Liver (tissue), 9 donors: Measurements from ENCODE around the gene COPZ2. TPM values are rescaled to one million over a fixed set of nuclear protein-coding genes. Genes with fewer than 3 reads are reported as not detected.

Experiments
- DNase-seq: peaks from one replicate; pipeline ENCODE4 v3.0.0-alpha.2; 2017; ENCODE audit warnings: low spot score
- H3K27ac ChIP-seq, 2 donors: one replicate each; pipeline ENCODE4 v1.7.0; 2013; ENCODE audit warnings: inconsistent platforms in 2 of 2, low read length in 2 of 2, control low read depth in 1 of 2, low read depth in 1 of 2, mild to moderate bottlenecking in 1 of 2
- H3K27me3 ChIP-seq, 4 donors: one replicate each; pipeline versions ENCODE4 v1.6.1 to v1.7.0; 2013; ENCODE audit warnings: low read length in 3 of 4, inconsistent platforms in 1 of 4, mild to moderate bottlenecking in 1 of 4, moderate library complexity in 1 of 4; ENCODE audit not compliant: control insufficient read depth in 4 of 4, insufficient read depth in 4 of 4
- H3K36me3 ChIP-seq, 4 donors: one replicate each; pipeline versions ENCODE4 v1.6.1 to v1.7.0; 2013; ENCODE audit warnings: low read length in 3 of 4, mild to moderate bottlenecking in 3 of 4, low read depth in 1 of 4, moderate library complexity in 1 of 4; ENCODE audit not compliant: control insufficient read depth in 4 of 4, insufficient read depth in 3 of 4
- H3K4me1 ChIP-seq, 4 donors: one replicate each; pipeline versions ENCODE4 v1.6.1 to v1.7.0; 2013; ENCODE audit warnings: low read length in 3 of 4, mild to moderate bottlenecking in 3 of 4, moderate library complexity in 1 of 4; ENCODE audit not compliant: control insufficient read depth in 4 of 4, insufficient read depth in 4 of 4
- H3K4me3 ChIP-seq, 3 donors: one replicate each; pipeline versions ENCODE4 v1.6.1 to v1.7.0; 2013; ENCODE audit warnings: low read length in 3 of 3, control low read depth in 1 of 3, low read depth in 1 of 3, mild to moderate bottlenecking in 1 of 3
- H3K9ac ChIP-seq, 2 donors: one replicate each; pipeline ENCODE4 v1.7.0; 2013; ENCODE audit warnings: low read length in 2 of 2, mild to moderate bottlenecking in 2 of 2, moderate library complexity in 2 of 2, control low read depth in 1 of 2, low read depth in 1 of 2
- H3K9me3 ChIP-seq, 4 donors: one replicate each; pipeline versions ENCODE4 v1.6.1 to v1.7.0; 2013; ENCODE audit warnings: low read length in 3 of 4; ENCODE audit not compliant: control insufficient read depth in 4 of 4
- ATF3 ChIP-seq: IDR thresholded peaks from 2 replicates; pipeline ENCODE4 v1.6.1; 2016; ENCODE audit warnings: antibody characterized with exemption
- CTCF ChIP-seq: fragments of 150-350 bp; IDR thresholded peaks from 2 replicates; pipeline ENCODE4 v1.5.1; 2017; ENCODE audit warnings: improper control_type of control experiment, low read depth, low read length; ENCODE audit not compliant: missing input control
- EGR1 ChIP-seq, 2 donors: IDR thresholded peaks; 2 replicates each; pipeline ENCODE4 v1.6.1; 2016 to 2018; ENCODE audit warnings: antibody characterized with exemption in 2 of 2, low read depth in 2 of 2
- FOXA1 ChIP-seq: IDR thresholded peaks from 2 replicates; pipeline ENCODE4 v1.6.1; 2016; ENCODE audit warnings: antibody characterized with exemption
- FOXA2 ChIP-seq: IDR thresholded peaks from 2 replicates; pipeline ENCODE4 v1.6.1; 2016; ENCODE audit warnings: antibody characterized with exemption
- GABPA ChIP-seq, 2 donors: IDR thresholded peaks in 1 of 2; conservative IDR thresholded peaks in 1 of 2; 2 replicates each; pipeline ENCODE4 v1.6.1; 2016; ENCODE audit warnings: antibody characterized with exemption in 2 of 2, mild to moderate bottlenecking in 1 of 2, moderate library complexity in 1 of 2
- HNF4A ChIP-seq, 2 donors: conservative IDR thresholded peaks; 2 replicates each; pipeline ENCODE4 v1.6.1; 2016; ENCODE audit warnings: antibody characterized with exemption in 2 of 2, mild to moderate bottlenecking in 2 of 2
- NR2F2 ChIP-seq: IDR thresholded peaks from 2 replicates; pipeline ENCODE4 v1.6.1; 2016; ENCODE audit warnings: antibody characterized with exemption
- REST ChIP-seq: IDR thresholded peaks from 2 replicates; pipeline ENCODE4 v1.6.1; 2016; ENCODE audit warnings: antibody characterized with exemption, mild to moderate bottlenecking
- SP1 ChIP-seq: IDR thresholded peaks from 2 replicates; pipeline ENCODE4 v1.6.1; 2018; ENCODE audit warnings: antibody characterized with exemption, mild to moderate bottlenecking
- TAF1 ChIP-seq: conservative IDR thresholded peaks from 2 replicates; pipeline ENCODE4 v1.6.1; 2016; ENCODE audit warnings: antibody characterized with exemption, mild to moderate bottlenecking
- YY1 ChIP-seq: IDR thresholded peaks from 2 replicates; pipeline ENCODE4 v1.6.1; 2016; ENCODE audit warnings: antibody characterized with exemption, mild to moderate bottlenecking
- WGBS: extraction: QIAGEN DNeasy Blood & Tissue Kit; methylation state at CpG from one replicate; pipeline ENCODE4 v1.1.7; 2013; 5-methylcytosine and 5-hydroxymethylcytosine counted together
- polyA plus RNA-seq, 2 donors: library from polyadenylated mRNA; stranded (reverse) in 1 of 2; unstranded in 1 of 2; fragments of 200-250 nt in 1 of 2; fragments of >200 nt in 1 of 2; fragmentation: Nextera tagmentation in 1 of 2; extraction: Ambion mirVana in 1 of 2; gene quantifications; one replicate each; pipeline versions ENCODE4 v1.2.1 to v1.2.3, GENCODE V29; 2013 to 2015
- total RNA-seq, 2 donors: library from RNA; depleted of rRNA; stranded (reverse); fragments of >200 nt; gene quantifications; one replicate each; pipeline ENCODE4 v1.2.3, GENCODE V29; 2014
- donor health status: healthy.
- donor health status: healthy.
- donor health status: healthy.
- donor health status: healthy.
- donor health status: healthy.

The COPZ2 gene
- total and polyA plus RNA-seq, 4 donors, result 2.6 to 38.1 (median 17.8) TPM

- Histone ChIP-seq H3K9me3 (peaks cover 0 to 2% (median 0%) of the 10 kb centered on the region in 4 donors), H3K9ac (no peak overlapping the region), H3K36me3 (no peaks in the 10 kb centered on the region), H3K27ac (no peak overlapping the region), H3K4me3 (no peak overlapping the region), H3K27me3 (peaks cover 0 to 14% (median 1%) of the 10 kb centered on the region in 4 donors), H3K4me1 (peaks cover 2 to 11% (median 8%) of the 10 kb centered on the region in 4 donors)
- TF ChIP-seq FOXA1 (no peak), FOXA2 (no peak), YY1 (no peak), CTCF (no peak), ATF3 (no peak)
- no peak for DNase-seq
- 78% methylated on average over 8 of the region's 8 CpGs for WGBS
These were observed 22.9 kb downstream of the COPZ2 start for GRCh38 chr17:48014595-48015111.

GRCh38 chr17:48013876-48014594 is 23.6 kb downstream of the COPZ2 start:
- TF ChIP-seq NR2F2 (no peak), ATF3 (no peak), EGR1 (IDR thresholded peaks at IDR 0.05; ENCODE audit: low read depth in 2 of 2) (no peak), TAF1 (no peak), FOXA1 (no peak), FOXA2 (no peak)
- Histone ChIP-seq H3K27ac (no peak overlapping the region), H3K27me3 (peaks cover 0 to 14% (median 1%) of the 10 kb centered on the region in 4 donors)

GRCh38 chr17:48012654-48013053 is 24.9 kb downstream of the COPZ2 start:
- no peak overlapping the region for H3K27ac ChIP-seq
- no peak overlapping the region for H3K4me3 ChIP-seq
- DNase-seq, result no peak
- H3K9ac ChIP-seq, result no peak overlapping the region
- peaks cover 2 to 11% (median 8%) of the 10 kb centered on the region in 4 donors for H3K4me1 ChIP-seq
- peaks cover 0 to 2% (median 0%) of the 10 kb centered on the region in 4 donors for H3K9me3 ChIP-seq
- WGBS, result 51% methylated on average over 5 of the region's 5 CpGs
- H3K27me3 ChIP-seq, result peaks cover 0 to 14% (median 1%) of the 10 kb centered on the region in 4 donors
- TF ChIP-seq EGR1 (IDR thresholded peaks at IDR 0.05; ENCODE audit: low read depth in 2 of 2), result no peak
- no peak for TF ChIP-seq SP1
- TF ChIP-seq YY1, result no peak
- TF ChIP-seq FOXA2, result no peak
- no peak for TF ChIP-seq NR2F2
- no peak for TF ChIP-seq HNF4A (conservative IDR thresholded peaks at IDR 0.05)
- no peak for TF ChIP-seq REST
- no peak for TF ChIP-seq GABPA (IDR thresholded peaks at IDR 0.05 in 1 of 2, conservative IDR thresholded peaks at IDR 0.05 in 1 of 2)
- no peaks in the 10 kb centered on the region for H3K36me3 ChIP-seq

More at GRCh38 chr17:48013876-48014594, 23.6 kb downstream of the COPZ2 start:
- H3K4me3 ChIP-seq, result no peak overlapping the region
- H3K9me3 ChIP-seq, result peaks cover 0 to 2% (median 0%) of the 10 kb centered on the region in 4 donors
- H3K36me3 ChIP-seq, result no peaks in the 10 kb centered on the region
- WGBS, result 90% methylated on average over 6 of the region's 6 CpGs
- peaks cover 2 to 11% (median 8%) of the 10 kb centered on the region in 4 donors for H3K4me1 ChIP-seq
- no peak overlapping the region for H3K9ac ChIP-seq
- DNase-seq, result no peak
